DOHH2 (cell line): ENCODE data around the gene SULF2.
"Not testable (repeated sequence)": the region's sequence is repeated elsewhere in the genome, so short reads cannot be mapped to it uniquely, and the experiment has no call there.

Source experiments
- H3F3A ChIP-seq: fragments of 200-600 bp; sonication (generic), shearing (Covaris generic); 2 replicates; pipeline ENCODE4 v1.6.0; 2016; ENCODE audit warnings: antibody characterized with exemption, mild to moderate bottlenecking; ENCODE audit not compliant: control insufficient read depth, insufficient read depth
- H3K27ac ChIP-seq: fragments of 200-600 bp; sonication (generic); 2 replicates; pipeline ENCODE4 v1.5.1; 2014; ENCODE audit warnings: low read depth, mild to moderate bottlenecking, low read length, moderate library complexity
- H3K27me3 ChIP-seq: fragments of 200-600 bp; sonication (generic); 2 replicates; pipeline ENCODE4 v1.6.1; 2014; ENCODE audit warnings: mild to moderate bottlenecking, low read length, mixed read lengths; ENCODE audit not compliant: control insufficient read depth
- H3K36me3 ChIP-seq: fragments of 200-600 bp; sonication (generic); 2 replicates; pipeline ENCODE4 v1.6.1; 2014; ENCODE audit warnings: mild to moderate bottlenecking, low read length, moderate library complexity, mixed read lengths; ENCODE audit not compliant: control insufficient read depth
- H3K4me1 ChIP-seq: fragments of 200-600 bp; sonication (generic); 2 replicates; pipeline ENCODE4 v1.6.1; 2014; ENCODE audit warnings: mild to moderate bottlenecking, low read length, mixed read lengths; ENCODE audit not compliant: control insufficient read depth
- H3K4me2 ChIP-seq: fragments of 200-600 bp; sonication (generic); 2 replicates; pipeline ENCODE4 v1.6.0; 2014; ENCODE audit warnings: mild to moderate bottlenecking, low read length, moderate library complexity
- H3K4me3 ChIP-seq: fragments of 200-600 bp; sonication (generic); 2 replicates; pipeline ENCODE4 v1.5.1; 2014; ENCODE audit warnings: mild to moderate bottlenecking, low read length, mixed read lengths
- H3K79me2 ChIP-seq: fragments of 200-600 bp; sonication (generic); 2 replicates; pipeline ENCODE4 v1.6.1; 2014; ENCODE audit warnings: mild to moderate bottlenecking, low read length, mixed read lengths; ENCODE audit not compliant: control insufficient read depth
- H3K9me2 ChIP-seq: fragments of 200-600 bp; sonication (generic); replicated peaks from 2 replicates; pipeline ENCODE4 v1.6.1; 2014; ENCODE audit warnings: mild to moderate bottlenecking, low read length, mixed read lengths; ENCODE audit not compliant: control insufficient read depth
- H3K9me3 ChIP-seq: fragments of 200-600 bp; sonication (generic); 2 replicates; pipeline ENCODE4 v1.6.1; 2014; ENCODE audit warnings: antibody characterized with exemption, low read length, mixed read lengths; ENCODE audit not compliant: control insufficient read depth, insufficient read depth
- H4K20me1 ChIP-seq: fragments of 200-600 bp; sonication (generic); 2 replicates; pipeline ENCODE4 v1.6.0; 2014; ENCODE audit warnings: low read depth, mild to moderate bottlenecking, antibody characterized with exemption, low read length, moderate library complexity; ENCODE audit not compliant: control insufficient read depth, insufficient read depth
- CTCF ChIP-seq: fragments of 200-600 bp; sonication (generic); IDR thresholded peaks from one replicate; pipeline ENCODE4 v1.5.1; 2014; ENCODE audit warnings: antibody characterized with exemption, mild to moderate bottlenecking, low read depth, low read length; ENCODE audit not compliant: poor library complexity, severe bottlenecking
- EZH2phosphoT487 ChIP-seq: fragments of 200-600 bp; sonication (generic); IDR thresholded peaks from 2 replicates; pipeline ENCODE4 v1.6.1; 2017; ENCODE audit warnings: borderline replicate concordance, mild to moderate bottlenecking, antibody characterized with exemption, low read length, moderate library complexity, mixed read lengths

SULF2 gene

GRCh38 chr20:47805951-47806350, 20.7 kb upstream of the SULF2 start:
- H4K20me1 ChIP-seq: no peaks in the 10 kb centered on the region
- no peaks in the 10 kb centered on the region for H3K79me2 ChIP-seq
- no peak overlapping the region for H3K4me3 ChIP-seq
- H3K9me2 ChIP-seq: no peaks in the 10 kb centered on the region
- H3K36me3 ChIP-seq: no peaks in the 10 kb centered on the region
- H3K9me3 ChIP-seq: no peaks in the 10 kb centered on the region
- no peak for TF ChIP-seq CTCF
- no peak for TF ChIP-seq EZH2phosphoT487
- no peak overlapping the region for H3K27ac ChIP-seq
- peaks cover 2% of the 10 kb centered on the region; the same call in 1 of the 2 replicates for H3K27me3 ChIP-seq
- H3K4me2 ChIP-seq: no peak overlapping the region
- no peaks in the 10 kb centered on the region for H3K4me1 ChIP-seq
- H3F3A ChIP-seq: no peaks in the 10 kb centered on the region

- H3K4me1 ChIP-seq, H3F3A ChIP-seq, H3K36me3 ChIP-seq, H3K79me2 ChIP-seq, H3K4me3 ChIP-seq, H3K27ac ChIP-seq, H3K4me2 ChIP-seq, H4K20me1 ChIP-seq, H3K9me3 ChIP-seq, H3K27me3 ChIP-seq, H3K9me2 ChIP-seq: not testable (repeated sequence)
Observed at GRCh38 chr20:47804972-47805371, 19.7 kb upstream of the SULF2 start.

- H3K4me2 ChIP-seq, H3K9me2 ChIP-seq, H3K4me3 ChIP-seq: not testable (repeated sequence)
Observed at GRCh38 chr20:47804224-47804825, 19.0 kb upstream of the SULF2 start.

GRCh38 chr20:47802975-47803374, 17.7 kb upstream of the SULF2 start:
- no peaks in the 10 kb centered on the region for H3K9me3 ChIP-seq
- H4K20me1 ChIP-seq: no peaks in the 10 kb centered on the region
- no peaks in the 10 kb centered on the region for H3K4me1 ChIP-seq
- TF ChIP-seq CTCF (no peak), EZH2phosphoT487 (no peak)
- H3K9me2 ChIP-seq: no peaks in the 10 kb centered on the region
- H3K36me3 ChIP-seq: no peaks in the 10 kb centered on the region
- H3K79me2 ChIP-seq: no peaks in the 10 kb centered on the region
- no peak overlapping the region for H3K4me3 ChIP-seq
- H3K27ac ChIP-seq: no peak overlapping the region
- H3K27me3 ChIP-seq: no peaks in the 10 kb centered on the region
- H3F3A ChIP-seq: no peaks in the 10 kb centered on the region
- H3K4me2 ChIP-seq: no peak overlapping the region

More at GRCh38 chr20:47804224-47804825, 19.0 kb upstream of the SULF2 start:
- H3K9me3 ChIP-seq, H3F3A ChIP-seq, H3K79me2 ChIP-seq, H3K27me3 ChIP-seq, H3K27ac ChIP-seq, H3K36me3 ChIP-seq, H4K20me1 ChIP-seq, H3K4me1 ChIP-seq: not testable (repeated sequence)
